K562 (cell line): ENCODE measurements around the gene ERBB4. TPM values are rescaled to one million over a fixed set of nuclear protein-coding genes. Genes with fewer than 3 reads are reported as not detected.

Experiments used
- ATAC-seq: fragments of 200-7000 bp; cut with Tn5 transposase; 3 replicates; pipeline ENCODE4 v1.9.1; 2020; ENCODE audit warnings: moderate library complexity
- BruUV-seq: library from RNA; stranded (reverse); fragments of 400-500 nt; replicated peaks from 2 replicates; lab custom pipeline; 2021; lab: Mats Ljungman, UMichigan
- CTCF ChIA-PET: fragments of 300-600 bp; formaldehyde crosslinking; extraction: SDS; loops from one replicate; lab custom pipeline; 2021; ENCODE audit warnings: low intra/inter-chr PET ratio; lab: Yijun Ruan, JAX
- POLR2A ChIA-PET: fragments of 300-600, 350-650 bp; sonication (Branson Sonifier 250); formaldehyde crosslinking; extraction: SDS; loops from one replicate; lab custom pipeline; 2021; ENCODE audit warnings: antibody characterized with exemption, inconsistent platforms; lab: Yijun Ruan, JAX
- DNase-seq, 4 experiments: peaks; one replicate each; pipeline versions ENCODE4 v3.0.0 to v3.0.0-alpha.2; 2011 to 2018; ENCODE audit warnings: low spot score in 3 of 4, mixed read lengths in 3 of 4; ENCODE audit errors: extremely low read depth in 1 of 4
- FAIRE-seq: peaks from 2 replicates; lab custom pipeline; 2011; peaks lifted over from hg19 to GRCh38; lab: Jason Lieb, UNC
- H2AFZ ChIP-seq: 2 replicates; pipeline ENCODE4 v1.6.0; 2011; ENCODE audit warnings: low read depth, low read length, control low read depth, inconsistent platforms
- H3K27ac ChIP-seq: fragments of 200-600 bp; 3 replicates; pipeline ENCODE4 v1.8.0; 2011; ENCODE audit warnings: low read depth, mild to moderate bottlenecking, control low read depth, inconsistent platforms, low read length, moderate library complexity, mixed read lengths; ENCODE audit errors: extremely low read depth
- H3K27me3 ChIP-seq, 2 experiments: fragments of 300-600 bp in 1 of 2; 2 replicates in 1 of 2; 3 replicates in 1 of 2; pipeline versions ENCODE4 v1.6.0 to v1.8.0; 2011; ENCODE audit warnings: inconsistent platforms in 2 of 2, low read length in 2 of 2, mild to moderate bottlenecking in 1 of 2, mixed read lengths in 1 of 2, moderate library complexity in 1 of 2; ENCODE audit not compliant: control insufficient read depth in 2 of 2, insufficient read depth in 2 of 2
- H3K36me3 ChIP-seq: fragments of 300-600 bp; 3 replicates; pipeline ENCODE4 v1.8.0; 2011; ENCODE audit warnings: mild to moderate bottlenecking, low read length, inconsistent platforms; ENCODE audit not compliant: control insufficient read depth, insufficient read depth
- H3K4me1 ChIP-seq, 2 experiments: fragments of 200-600 bp in 1 of 2; replicated peaks in 1 of 2; 2 replicates in 1 of 2; 3 replicates in 1 of 2; pipeline versions ENCODE4 v1.5.1 to v1.8.0; 2011; ENCODE audit warnings: inconsistent platforms in 2 of 2, low read length in 2 of 2, mild to moderate bottlenecking in 1 of 2, mixed read lengths in 1 of 2, moderate library complexity in 1 of 2; ENCODE audit not compliant: control insufficient read depth in 2 of 2, insufficient read depth in 2 of 2
- H3K4me2 ChIP-seq: 2 replicates; pipeline ENCODE4 v1.6.1; 2011; ENCODE audit warnings: low read length, control low read depth, inconsistent platforms, mixed read lengths; ENCODE audit not compliant: insufficient read depth
- H3K4me3 ChIP-seq: fragments of 200-600 bp; sonication (generic), shearing (Covaris generic); 2 replicates; pipeline ENCODE4 v1.5.1; 2016; ENCODE audit warnings: control low read depth, inconsistent platforms
- H3K79me2 ChIP-seq: fragments of 200-600 bp; 3 replicates; pipeline ENCODE4 v1.8.0; 2011; ENCODE audit warnings: low read length, inconsistent platforms; ENCODE audit not compliant: control insufficient read depth, insufficient read depth
- H3K9ac ChIP-seq, 2 experiments: 2 replicates each; pipeline versions ENCODE4 v1.6.0 to v1.6.1; 2011; ENCODE audit warnings: low read depth in 2 of 2, low read length in 2 of 2, control low read depth in 1 of 2, inconsistent platforms in 1 of 2, mild to moderate bottlenecking in 1 of 2, mixed read lengths in 1 of 2; ENCODE audit not compliant: insufficient read depth in 1 of 2
- H3K9me1 ChIP-seq: one replicate; pipeline ENCODE4 v1.6.0; 2011; ENCODE audit warnings: inconsistent platforms, mild to moderate bottlenecking, low read length, moderate library complexity; ENCODE audit not compliant: control insufficient read depth, insufficient read depth
- H3K9me3 ChIP-seq: replicated peaks from 2 replicates; pipeline ENCODE4 v1.5.1; 2011; ENCODE audit warnings: low read depth, low read length, inconsistent platforms; ENCODE audit not compliant: control insufficient read depth, insufficient read depth
- H4K20me1 ChIP-seq: replicated peaks from 2 replicates; pipeline ENCODE4 v1.6.1; 2011; ENCODE audit warnings: low read length, inconsistent platforms, mixed read lengths; ENCODE audit not compliant: control insufficient read depth, insufficient read depth
- CTBP1 ChIP-seq: fragments of 450-650 bp; IDR thresholded peaks from 2 replicates; pipeline ENCODE4 v1.6.1; 2016; ENCODE audit warnings: borderline replicate concordance
- GTF2A2 ChIP-seq: IDR thresholded peaks from 2 replicates; pipeline ENCODE4 v1.6.1; 2016; ENCODE audit warnings: mild to moderate bottlenecking, missing genetic modification characterization, missing compliant biosample characterization
- HNRNPH1 ChIP-seq: fragments of 200-400 bp; formaldehyde crosslinking; optimal IDR thresholded peaks from 2 replicates; pipeline ENCODE3; 2017; ENCODE audit warnings: low read depth, mild to moderate bottlenecking, low read length, moderate library complexity
- IRF9 ChIP-seq: fragments of 450-650 bp; IDR thresholded peaks from 2 replicates; pipeline ENCODE4 v1.6.1; 2016; ENCODE audit warnings: missing biosample characterization, missing genetic modification characterization
- MIER1 ChIP-seq: fragments of 450-650 bp; IDR thresholded peaks from 2 replicates; pipeline ENCODE4 v1.6.1; 2016; ENCODE audit warnings: antibody characterized with exemption, mild to moderate bottlenecking, low read depth
- MTA1 ChIP-seq: fragments of 450-650 bp; IDR thresholded peaks from 2 replicates; pipeline ENCODE4 v1.6.1; 2017; ENCODE audit warnings: borderline replicate concordance
- PHF20 ChIP-seq: fragments of 450-650 bp; IDR thresholded peaks from 2 replicates; pipeline ENCODE4 v1.6.1; 2018; ENCODE audit not compliant: partially characterized antibody
- POU5F1 ChIP-seq: fragments of 150-350 bp; IDR thresholded peaks from 2 replicates; pipeline ENCODE4 v1.6.1; 2014; ENCODE audit warnings: borderline replicate concordance, low read length, low read depth, mild to moderate bottlenecking; ENCODE audit not compliant: partially characterized antibody
- SAFB ChIP-seq: fragments of 200-400 bp; formaldehyde crosslinking; IDR thresholded peaks from 2 replicates; pipeline ENCODE4 v1.6.1; 2017; ENCODE audit warnings: low read depth, low read length, borderline replicate concordance
- SIX5 ChIP-seq, 2 experiments: IDR thresholded peaks; 2 replicates each; pipeline ENCODE4 v1.6.1; 2011; ENCODE audit warnings: low read length in 2 of 2, borderline replicate concordance in 1 of 2, low read depth in 1 of 2, mild to moderate bottlenecking in 1 of 2, moderate library complexity in 1 of 2; ENCODE audit not compliant: insufficient read depth in 1 of 2
- SMARCB1 ChIP-seq: IDR thresholded peaks from 2 replicates; pipeline ENCODE4 v1.6.1; 2011; ENCODE audit warnings: improper control_type of control experiment, low read depth; ENCODE audit not compliant: insufficient read length
- ZBTB7A ChIP-seq: IDR thresholded peaks from 2 replicates; pipeline ENCODE4 v1.6.1; 2011; ENCODE audit warnings: low read depth, mild to moderate bottlenecking, low read length, moderate library complexity, borderline replicate concordance; ENCODE audit not compliant: control insufficient read depth
- ZFP1 ChIP-seq: fragments of 450-650 bp; formaldehyde crosslinking; IDR thresholded peaks from 2 replicates; pipeline ENCODE4 v1.4.0; 2020; ENCODE audit warnings: mild to moderate bottlenecking, mixed read lengths
- ZNF232 ChIP-seq: sonication (generic); formaldehyde crosslinking; IDR thresholded peaks from 2 replicates; pipeline ENCODE4 v1.8.0; 2022; ENCODE audit warnings: mild to moderate bottlenecking, missing genetic modification reagents
- ZNF586 ChIP-seq: fragments of 450-650 bp; formaldehyde crosslinking; conservative IDR thresholded peaks from 2 replicates; pipeline ENCODE4 v1.4.0; 2020; ENCODE audit warnings: mild to moderate bottlenecking, moderate library complexity
- ZNF695 ChIP-seq: fragments of 450-650 bp; formaldehyde crosslinking; IDR thresholded peaks from 2 replicates; pipeline ENCODE4 v1.4.0; 2020; ENCODE audit warnings: mild to moderate bottlenecking, moderate library complexity
- WGBS: fragments of 100-300 bp; shearing (Covaris generic); methylation state at CpG from one replicate; pipeline ENCODE4 v1.1.6; 2016; ENCODE audit warnings: low coverage, mixed read lengths; ENCODE audit not compliant: insufficient coverage; ENCODE audit errors: missing lambda C conversion rate; 5-methylcytosine and 5-hydroxymethylcytosine counted together
- in situ Hi-C: fragments of 300-500 bp; cut with MboI; formaldehyde crosslinking; loops from 4 replicates; pipeline ENCODE4 v1.15.0; 2018; ENCODE audit warnings: inconsistent platforms, mixed read lengths
- intact Hi-C: fragments of 100-400 bp; cut with micrococcal nuclease; formaldehyde crosslinking; loops from 2 replicates; pipeline ENCODE4 v1.14.2; 2022
- polyA plus RNA-seq, 8 experiments: library from polyadenylated mRNA; depleted of rRNA in 4 of 8; stranded (reverse) in 5 of 8; unstranded in 3 of 8; fragments of >200 nt; fragmentation: Nextera tagmentation in 2 of 8; fragmentation: Illumina TruSeq in 1 of 8; extraction: Ambion mirVana in 2 of 8; extraction: Trizol in 1 of 8; gene quantifications; 2 replicates each; pipeline versions ENCODE4 v1.2.1 to v1.2.3, GENCODE V29; 2011 to 2014; ENCODE audit warnings: inconsistent platforms in 1 of 8, missing spikeins in 1 of 8
- total RNA-seq, 7 experiments: library from RNA; depleted of rRNA in 6 of 7; stranded (reverse); fragments of >200 nt in 6 of 7; fragmentation: Illumina TruSeq in 2 of 7; extraction: Trizol in 2 of 7; gene quantifications; 2 replicates each; pipeline versions ENCODE4 v1.2.1 to v1.2.3, GENCODE V29; 2011 to 2021; ENCODE audit warnings: low replicate concordance in 1 of 7
- TF ChIP-seq, protein P1 (sequence below): fragments of 450-650 bp; formaldehyde crosslinking; conservative IDR thresholded peaks from 2 replicates; pipeline ENCODE4 v1.4.0; 2022; ENCODE audit warnings: mild to moderate bottlenecking, missing genetic modification characterization
- TF ChIP-seq, protein P2 (sequence below): fragments of 250-450 bp; sonication (Bioruptor Pico); IDR thresholded peaks from 2 replicates; pipeline ENCODE4 v1.5.0; 2021

The ERBB4 gene
- total and polyA plus RNA-seq, 9 of the 15 experiments (the other 6 are each of a cell fraction or from before 2014, with no cell fraction given): not detected

DNA sequence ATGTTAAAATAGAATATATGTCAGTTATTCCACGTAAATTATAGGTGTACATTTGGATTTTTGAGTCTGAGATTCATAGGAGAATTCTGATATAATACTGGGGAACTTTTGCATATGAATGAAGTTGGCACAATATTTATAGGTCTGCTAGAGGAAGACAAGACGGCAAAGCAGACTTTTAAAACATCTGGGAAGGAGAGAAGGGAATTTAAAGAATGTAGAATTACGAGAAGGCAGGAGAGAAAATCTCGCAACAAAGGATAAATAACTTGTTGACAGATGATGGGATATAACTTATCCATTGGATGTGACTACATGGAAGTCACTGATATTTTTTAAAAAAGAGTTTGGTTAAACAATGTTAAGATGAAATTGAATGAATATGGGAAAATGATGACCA is 615.6 kb downstream of the ERBB4 start (continued):
- TF ChIP-seq SIX5 (IDR thresholded peaks at IDR 0.05; ENCODE audit: borderline replicate concordance in 1 of 2, insufficient read depth in 1 of 2, low read depth in 1 of 2, low read length in 2 of 2) (no peak), MTA1 (no peak), PHF20 (no peak), ZNF695 (no peak), HNRNPH1 (no peak)
- TF ChIP-seq, all 486 proteins: peak for 0

- WGBS: 0% methylated on average over 1 of the region's 2 CpGs
- ATAC-seq (no peak), DNase-seq (no peak)
- H3K4me2 ChIP-seq: no peak overlapping the region
- no peak overlapping the region for H2AFZ ChIP-seq
- no peaks in the 10 kb centered on the region for H3K36me3 ChIP-seq
- BruUV-seq: no TSS peak
- no peaks in the 10 kb centered on the region for H3K27me3 ChIP-seq
- ChIA-PET CTCF (no interaction called here), POLR2A (no interaction called here)
- in situ Hi-C loops (no loop called here), intact Hi-C loops (no loop called here)
- no peaks in the 10 kb centered on the region for H3K9me3 ChIP-seq
- no peak overlapping the region for H3K9ac ChIP-seq
- H3K4me1 ChIP-seq: no peaks in the 10 kb centered on the region
- H3K79me2 ChIP-seq: no peaks in the 10 kb centered on the region
- no peaks in the 10 kb centered on the region for H4K20me1 ChIP-seq
- no peaks in the 10 kb centered on the region for H3K9me1 ChIP-seq
- TF ChIP-seq ZNF586 (CRISPR knock-in tag): no peak
- TF ChIP-seq, protein P1, sequence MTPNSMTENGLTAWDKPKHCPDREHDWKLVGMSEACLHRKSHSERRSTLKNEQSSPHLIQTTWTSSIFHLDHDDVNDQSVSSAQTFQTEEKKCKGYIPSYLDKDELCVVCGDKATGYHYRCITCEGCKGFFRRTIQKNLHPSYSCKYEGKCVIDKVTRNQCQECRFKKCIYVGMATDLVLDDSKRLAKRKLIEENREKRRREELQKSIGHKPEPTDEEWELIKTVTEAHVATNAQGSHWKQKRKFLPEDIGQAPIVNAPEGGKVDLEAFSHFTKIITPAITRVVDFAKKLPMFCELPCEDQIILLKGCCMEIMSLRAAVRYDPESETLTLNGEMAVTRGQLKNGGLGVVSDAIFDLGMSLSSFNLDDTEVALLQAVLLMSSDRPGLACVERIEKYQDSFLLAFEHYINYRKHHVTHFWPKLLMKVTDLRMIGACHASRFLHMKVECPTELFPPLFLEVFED: no peak
- TF ChIP-seq IRF9 (tag): no peak
- TF ChIP-seq, protein P2, sequence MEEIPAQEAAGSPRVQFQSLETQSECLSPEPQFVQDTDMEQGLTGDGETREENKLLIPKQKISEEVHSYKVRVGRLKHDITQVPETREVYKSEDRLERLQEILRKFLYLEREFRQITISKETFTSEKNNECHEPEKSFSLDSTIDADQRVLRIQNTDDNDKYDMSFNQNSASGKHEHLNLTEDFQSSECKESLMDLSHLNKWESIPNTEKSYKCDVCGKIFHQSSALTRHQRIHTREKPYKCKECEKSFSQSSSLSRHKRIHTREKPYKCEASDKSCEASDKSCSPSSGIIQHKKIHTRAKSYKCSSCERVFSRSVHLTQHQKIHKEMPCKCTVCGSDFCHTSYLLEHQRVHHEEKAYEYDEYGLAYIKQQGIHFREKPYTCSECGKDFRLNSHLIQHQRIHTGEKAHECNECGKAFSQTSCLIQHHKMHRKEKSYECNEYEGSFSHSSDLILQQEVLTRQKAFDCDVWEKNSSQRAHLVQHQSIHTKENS (CRISPR knock-in tag): no peak
- no peak for TF ChIP-seq ZBTB7A
- TF ChIP-seq CTBP1: no peak
- TF ChIP-seq POU5F1: no peak
- TF ChIP-seq SAFB: no peak
- TF ChIP-seq GTF2A2: no peak
- no peak for TF ChIP-seq MIER1
- TF ChIP-seq SMARCB1: no peak
- no peak for TF ChIP-seq ZNF232 (CRISPR knock-in tag)
- TF ChIP-seq ZFP1 (CRISPR knock-in tag): no peak
- TF ChIP-seq, all 486 proteins: peak for 0
- Histone ChIP-seq H3K4me3 (no peak overlapping the region), H3K27ac (no peak overlapping the region)
- no peak for FAIRE-seq
These were observed 634.6 kb downstream of the ERBB4 start for GRCh38 chr2:211903961-211904360.
